ENCODE data around the gene SNX22. TPM values are rescaled to one million over a fixed set of nuclear protein-coding genes. Genes with fewer than 3 reads are reported as not detected.

The SNX22 gene
- total and polyA plus RNA-seq, 2 of the 8 experiments (the other 6 are each of a cell fraction or from before 2014, with no cell fraction given): 4.9 TPM

- no peak for TF ChIP-seq CHD7 (IDR thresholded peaks at IDR 0.05; ENCODE audit: insufficient replicate concordance, low read length)
- TF ChIP-seq NRF1 (IDR thresholded peaks at IDR 0.05; ENCODE audit: low read depth, low read length): no peak
- TF ChIP-seq TCF12 (IDR thresholded peaks at IDR 0.05; ENCODE audit: low read depth, low read length): no peak
- no peak for TF ChIP-seq JUN (IDR thresholded peaks at IDR 0.05; ENCODE audit: low read depth, low read length)
- no peak for TF ChIP-seq FOSL1 (IDR thresholded peaks at IDR 0.05; ENCODE audit: insufficient read depth, low read depth, low read length)
- TF ChIP-seq RFX5 (IDR thresholded peaks at IDR 0.05; ENCODE audit: borderline replicate concordance, low read depth, low read length): no peak
- TF ChIP-seq CTBP2 (IDR thresholded peaks at IDR 0.05; ENCODE audit: borderline replicate concordance, insufficient read depth, insufficient read length, low read length): no peak
- TF ChIP-seq ASH2L (IDR thresholded peaks at IDR 0.05; ENCODE audit: low read length): no peak
- TF ChIP-seq BRCA1 (IDR thresholded peaks at IDR 0.05; ENCODE audit: low read depth, low read length): no peak
These were observed 36.1 kb downstream of the SNX22 start (continued) for GRCh38 chr15:64187396-64188191.
